Brain microvascular endothelial cell (primary cell): ENCODE data around the gene OSBP2.

Experiments
- DNase-seq: peaks from one replicate; pipeline ENCODE4 v3.0.0-alpha.2; 2020
- H3K27ac ChIP-seq: fragments of 250-450 bp; sonication (Bioruptor Pico); 2 replicates; pipeline ENCODE4 v1.5.1; 2020; ENCODE audit warnings: mild to moderate bottlenecking, moderate library complexity
- H3K27me3 ChIP-seq: fragments of 250-450 bp; sonication (Bioruptor Pico); replicated peaks from 2 replicates; pipeline ENCODE4 v1.5.1; 2020; ENCODE audit warnings: mild to moderate bottlenecking
- H3K36me3 ChIP-seq: fragments of 250-450 bp; sonication (Bioruptor Pico); replicated peaks from 2 replicates; pipeline ENCODE4 v1.5.1; 2020; ENCODE audit warnings: mild to moderate bottlenecking
- H3K4me3 ChIP-seq: 2 replicates; pipeline ENCODE4 v1.5.1; 2011; ENCODE audit warnings: low read depth, mild to moderate bottlenecking, control low read depth, low read length, moderate library complexity
- in situ Hi-C: cut with HindIII; loops from 2 replicates; pipeline ENCODE4 v1.10.0; 2017; ENCODE audit warnings: low sequenced_read_pairs, low pct_ligation_motif_present
- TF ChIP-seq, protein P1 (sequence below): IDR thresholded peaks from 2 replicates; pipeline ENCODE4 v1.5.1; 2011; ENCODE audit warnings: low read depth, mild to moderate bottlenecking, moderate library complexity, low read length, control low read depth, inconsistent platforms; ENCODE audit errors: missing control alignments

OSBP2 gene

GRCh38 chr22:30855266-30855665, 160.6 kb downstream of the OSBP2 start:
- DNase-seq: no peak
- TF ChIP-seq, protein P1, sequence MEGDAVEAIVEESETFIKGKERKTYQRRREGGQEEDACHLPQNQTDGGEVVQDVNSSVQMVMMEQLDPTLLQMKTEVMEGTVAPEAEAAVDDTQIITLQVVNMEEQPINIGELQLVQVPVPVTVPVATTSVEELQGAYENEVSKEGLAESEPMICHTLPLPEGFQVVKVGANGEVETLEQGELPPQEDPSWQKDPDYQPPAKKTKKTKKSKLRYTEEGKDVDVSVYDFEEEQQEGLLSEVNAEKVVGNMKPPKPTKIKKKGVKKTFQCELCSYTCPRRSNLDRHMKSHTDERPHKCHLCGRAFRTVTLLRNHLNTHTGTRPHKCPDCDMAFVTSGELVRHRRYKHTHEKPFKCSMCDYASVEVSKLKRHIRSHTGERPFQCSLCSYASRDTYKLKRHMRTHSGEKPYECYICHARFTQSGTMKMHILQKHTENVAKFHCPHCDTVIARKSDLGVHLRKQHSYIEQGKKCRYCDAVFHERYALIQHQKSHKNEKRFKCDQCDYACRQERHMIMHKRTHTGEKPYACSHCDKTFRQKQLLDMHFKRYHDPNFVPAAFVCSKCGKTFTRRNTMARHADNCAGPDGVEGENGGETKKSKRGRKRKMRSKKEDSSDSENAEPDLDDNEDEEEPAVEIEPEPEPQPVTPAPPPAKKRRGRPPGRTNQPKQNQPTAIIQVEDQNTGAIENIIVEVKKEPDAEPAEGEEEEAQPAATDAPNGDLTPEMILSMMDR: no peak
- Histone ChIP-seq H3K27ac (no peak overlapping the region), H3K27me3 (no peaks in the 10 kb centered on the region), H3K36me3 (no peaks in the 10 kb centered on the region), H3K4me3 (no peak overlapping the region)
- in situ Hi-C loops: no loop called here

DNA sequence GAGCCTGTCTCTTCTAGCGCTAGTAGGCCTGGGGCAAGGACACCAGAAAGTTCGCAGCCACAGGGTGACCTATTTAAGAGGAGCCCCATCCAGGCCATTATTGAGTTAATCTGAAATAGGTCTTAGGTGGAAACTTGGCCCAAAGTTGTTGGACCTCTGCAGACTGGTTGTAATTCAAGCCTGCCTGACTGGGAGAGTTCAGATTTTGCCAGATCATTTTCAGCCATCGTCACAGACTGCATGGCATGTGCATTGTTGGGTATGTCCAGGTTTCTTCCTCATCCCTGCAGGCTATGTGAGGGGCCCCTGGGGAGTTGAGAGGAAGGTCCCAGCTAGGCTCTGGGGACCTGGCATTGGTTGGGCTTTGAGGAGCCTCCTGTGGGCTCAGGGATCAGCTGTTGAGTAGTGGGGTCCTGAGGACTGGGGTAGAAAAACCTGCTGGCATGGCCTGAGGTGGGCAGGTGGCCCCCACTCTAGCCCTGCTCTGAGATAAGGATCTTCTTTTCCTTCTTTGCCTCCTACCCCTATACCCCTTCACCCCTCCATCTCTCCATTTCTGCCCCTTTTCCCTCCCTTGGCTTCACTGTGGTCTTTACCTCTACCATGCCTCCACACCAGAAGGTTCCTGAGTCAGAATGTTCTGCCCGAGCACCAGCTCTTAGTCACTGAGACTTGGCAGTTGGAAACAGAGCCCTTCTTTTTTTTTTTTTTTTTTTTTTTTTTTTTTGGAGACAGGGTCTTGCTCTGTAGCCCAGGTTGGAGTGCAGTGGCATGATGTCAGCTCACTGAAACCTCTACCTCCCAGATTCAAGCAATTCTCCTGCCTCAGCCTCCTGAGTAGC, 161.2 kb downstream of the OSBP2 start:
- Histone ChIP-seq H3K36me3 (no peaks in the 10 kb centered on the region), H3K4me3 (no peak overlapping the region), H3K27ac (no peak overlapping the region), H3K27me3 (no peaks in the 10 kb centered on the region)
- TF ChIP-seq, protein P1: no peak
- in situ Hi-C loops: no loop called here
- no peak for DNase-seq

DNA sequence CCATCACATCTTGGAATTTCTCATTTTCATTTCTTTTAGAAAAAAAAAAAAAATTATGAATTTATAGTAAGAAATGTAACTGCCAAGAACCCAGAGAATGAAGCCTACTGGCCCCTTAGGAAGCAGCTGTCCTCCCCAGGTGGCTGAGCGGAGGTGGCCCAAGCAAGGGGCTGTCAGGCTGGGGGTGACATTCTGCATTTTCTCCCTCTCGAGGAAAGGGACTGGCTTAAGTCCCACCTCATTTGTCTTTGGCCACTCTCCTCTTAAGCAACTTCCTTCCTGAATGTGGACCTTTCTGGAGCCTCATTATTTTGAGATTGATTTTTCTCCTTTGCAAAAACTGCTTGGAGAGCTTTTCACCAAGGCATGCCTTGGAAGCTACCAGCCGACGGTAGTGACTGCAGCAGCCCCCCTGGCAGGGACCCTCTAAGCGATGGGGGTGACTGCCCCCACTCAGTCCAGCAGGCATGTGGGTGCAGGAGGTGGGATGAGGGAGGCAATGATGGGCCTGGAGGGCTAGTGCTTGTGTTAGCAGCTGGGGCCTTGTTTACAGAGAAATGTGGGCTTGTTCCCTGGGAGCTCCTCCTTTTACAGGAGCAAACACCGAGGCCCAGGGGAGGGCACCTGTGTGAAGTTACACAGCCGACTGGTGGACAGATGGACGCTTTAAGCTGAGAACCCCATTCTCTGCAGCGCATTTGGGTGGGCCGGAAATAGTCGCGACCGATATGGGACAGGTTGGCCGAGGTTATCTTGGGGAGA, 162.2 kb downstream of the OSBP2 start:
- Histone ChIP-seq H3K36me3 (no peaks in the 10 kb centered on the region), H3K27me3 (no peaks in the 10 kb centered on the region), H3K4me3 (no peak overlapping the region), H3K27ac (no peak overlapping the region)
- TF ChIP-seq, protein P1: no peak
- no peak for DNase-seq
- in situ Hi-C loops: no loop called here

DNA sequence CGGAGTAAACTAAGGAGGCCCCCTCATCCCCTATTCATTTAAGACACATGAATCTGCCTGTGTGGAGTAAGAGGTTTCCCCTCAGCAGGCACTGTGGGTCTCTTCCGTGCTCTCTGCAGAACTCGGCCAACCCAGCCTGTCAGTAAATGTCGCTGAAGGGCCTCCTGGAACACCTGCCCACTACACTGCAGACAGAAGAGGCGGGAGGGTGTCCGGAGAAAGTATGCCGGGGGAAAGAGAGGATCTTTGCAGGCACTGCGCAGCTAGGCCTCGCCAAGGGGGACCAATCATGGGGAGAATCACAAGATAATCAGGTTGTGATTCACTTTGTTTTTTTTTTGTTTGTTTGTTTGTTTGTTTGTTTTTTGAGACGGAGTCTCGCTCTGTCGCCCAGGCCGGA, 163.1 kb downstream of the OSBP2 start:
- TF ChIP-seq, protein P1: no peak
- in situ Hi-C loops: no loop called here
- Histone ChIP-seq H3K4me3 (no peak overlapping the region), H3K27ac (no peak overlapping the region), H3K27me3 (no peaks in the 10 kb centered on the region), H3K36me3 (no peaks in the 10 kb centered on the region)
- DNase-seq: no peak

DNA sequence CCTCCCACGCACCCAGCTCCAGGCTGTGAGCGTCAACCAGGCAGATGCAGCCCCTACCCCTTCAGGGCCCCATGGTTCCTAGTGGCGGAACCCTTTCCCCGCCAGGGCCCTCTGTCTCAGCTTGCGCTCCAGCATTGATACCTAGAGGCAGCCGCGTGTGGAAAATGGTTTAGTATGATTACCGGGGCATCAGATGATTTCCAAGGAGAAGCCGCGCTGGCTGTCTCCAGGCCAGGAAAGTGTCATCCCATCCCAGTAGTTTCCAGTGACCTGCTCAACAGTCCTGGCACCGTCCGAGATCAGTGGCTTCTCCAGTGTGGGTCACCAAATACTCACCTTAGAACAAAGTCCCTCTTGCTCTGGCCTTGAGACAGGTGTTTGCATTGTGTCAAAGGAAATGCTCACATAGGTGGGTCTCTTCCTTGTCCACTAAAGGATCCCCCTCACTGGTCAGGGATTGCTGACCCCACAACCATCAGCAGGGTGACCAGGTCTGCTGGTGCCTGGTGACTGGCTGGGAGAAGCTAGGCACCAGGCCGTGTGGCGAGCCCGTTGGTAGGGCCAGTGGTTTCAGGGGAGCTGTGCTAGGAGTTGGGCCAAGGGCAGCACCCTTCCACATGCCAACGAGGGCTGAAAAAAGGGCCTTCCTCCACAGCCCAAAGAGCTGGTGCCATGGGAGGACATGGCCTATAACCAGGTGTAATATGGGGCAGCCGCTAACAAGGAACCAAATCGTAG, 164.5 kb downstream of the OSBP2 start:
- no peak overlapping the region for H3K4me3 ChIP-seq
- no peaks in the 10 kb centered on the region for H3K36me3 ChIP-seq
- in situ Hi-C loops: no loop called here
- no peak for DNase-seq
- TF ChIP-seq, protein P1: no peak
- H3K27me3 ChIP-seq: no peaks in the 10 kb centered on the region
- H3K27ac ChIP-seq: no peak overlapping the region
